Psoas muscle (tissue), 8 donors: Measurements from ENCODE around the gene GPR132. TPM values are rescaled to one million over a fixed set of nuclear protein-coding genes. Genes with fewer than 3 reads are reported as not detected.

ENCODE experiments used
- ATAC-seq, 4 donors: fragments of 200-7000 bp; cut with Tn5 transposase; one replicate each; pipeline ENCODE4 v1.9.1; 2020; ENCODE audit warnings: moderate library complexity in 3 of 4, mild to moderate bottlenecking in 2 of 4
- DNase-seq, 2 donors: peaks; one replicate each; pipeline ENCODE4 v3.0.0-alpha.2; 2020
- H3K27ac ChIP-seq: fragments of 200-600 bp; one replicate; pipeline ENCODE4 v1.8.0; 2022
- H3K27me3 ChIP-seq, 3 donors: fragments of 200-600 bp in 1 of 3; one replicate each; pipeline versions ENCODE4 v1.6.1 to v1.8.0; 2013 to 2022; ENCODE audit warnings: low read length in 2 of 3, mild to moderate bottlenecking in 2 of 3, moderate library complexity in 1 of 3; ENCODE audit not compliant: insufficient read depth in 3 of 3
- H3K36me3 ChIP-seq, 2 donors: fragments of 200-600 bp in 1 of 2; one replicate each; pipeline versions ENCODE4 v1.6.1 to v1.8.0; 2013 to 2022; ENCODE audit warnings: low read depth in 1 of 2, mild to moderate bottlenecking in 1 of 2, moderate library complexity in 1 of 2; ENCODE audit not compliant: insufficient read depth in 1 of 2
- H3K4me1 ChIP-seq: fragments of 200-600 bp; one replicate; pipeline ENCODE4 v1.8.0; 2022
- H3K4me3 ChIP-seq: fragments of 200-600 bp; one replicate; pipeline ENCODE4 v1.8.0; 2022; ENCODE audit warnings: mild to moderate bottlenecking
- H3K9me3 ChIP-seq: fragments of 200-600 bp; one replicate; pipeline ENCODE4 v1.8.0; 2022
- WGBS, 3 donors: extraction: QIAGEN DNeasy Blood & Tissue Kit; methylation state at CpG; one replicate each; pipeline versions ENCODE4 v1.1.6 to v1.1.7; 2013; 5-methylcytosine and 5-hydroxymethylcytosine counted together
- intact Hi-C, 2 donors: fragments of 100-400 bp; cut with DNase I; formaldehyde crosslinking; loops; one replicate each; pipeline versions ENCODE4 v1.11.0 to v1.14.2; 2022
- polyA plus RNA-seq, 3 donors: library from polyadenylated mRNA; stranded (reverse); fragments of 200-250 nt; gene quantifications; one replicate each; pipeline ENCODE4 v1.2.3, GENCODE V29; 2013
- total RNA-seq, 4 donors: library from RNA; stranded (reverse); fragmentation: NEBNext Ultra II Directional in 2 of 4; extraction: Animal tissue kit (Norgen Biotek cat#: 25700) in 2 of 4; gene quantifications; one replicate each; pipeline versions ENCODE4 v1.2.1 to v1.2.4, GENCODE V29; 2021 to 2023
- TF ChIP-seq, protein P1 (sequence below): fragments of 200-600 bp; IDR thresholded peaks from one replicate; pipeline ENCODE4 v1.8.0; 2022; ENCODE audit warnings: antibody characterized with exemption
- donor health status: healthy with polysubstance abuse.
- donor health status: DM: no; HTN: no; CAD: no; lungs with moderate emphysema.
- donor health status: Bipolar disorder and iron deficiency.
- donor health status: healthy.
- donor health status: DM: yes; HTN: yes; CAD: no.
- donor health status: DM: no; HTN: no; CAD: no.
- donor health status: DM: no; HTN: no; CAD: no.
- donor health status: DM: yes; HTN: yes; CAD: no.

Gene GPR132
- total and polyA plus RNA-seq, 7 donors, result 0.08 to 0.60 (median 0.34) TPM

DNA sequence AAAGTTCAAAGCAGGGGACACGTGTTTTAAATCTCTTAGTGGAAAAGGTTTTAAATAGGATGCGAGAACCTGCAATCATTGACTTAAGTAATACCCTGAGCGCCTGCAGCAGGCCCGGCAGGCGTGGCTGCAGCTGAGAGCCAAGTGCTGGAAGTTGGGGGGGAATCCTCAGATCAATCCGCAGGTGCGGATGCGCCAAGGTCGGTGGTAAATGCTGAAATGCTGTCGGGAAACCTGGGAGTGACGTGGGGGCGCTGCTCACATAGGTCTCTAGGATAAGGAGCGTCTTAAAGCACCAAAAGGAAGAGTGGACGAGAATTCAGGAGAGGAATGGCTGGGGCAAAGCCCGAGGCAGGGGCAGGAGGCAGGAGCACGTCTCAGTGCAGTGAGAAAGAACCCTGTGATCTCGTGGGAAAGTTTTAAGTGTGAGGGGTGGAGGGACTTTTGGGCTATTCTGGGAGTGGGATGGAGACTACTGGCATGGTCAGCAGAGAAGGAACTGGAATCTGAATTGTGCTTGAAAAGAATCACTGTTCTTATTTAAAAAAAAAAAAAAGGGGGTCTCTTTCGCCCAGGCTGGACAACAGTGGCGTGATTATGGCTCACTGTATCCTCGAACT lies 43.5 kb downstream of the GPR132 start:
- H3K4me3 ChIP-seq, result peak overlapping the region; percentile 83
- no peaks in the 10 kb centered on the region for H3K36me3 ChIP-seq
- H3K27ac ChIP-seq, result peak overlapping the region; percentile 77
- ATAC-seq, result peak in 1 of 4 donors; percentile 8
- H3K27me3 ChIP-seq, result no peaks in the 10 kb centered on the region
- H3K9me3 ChIP-seq, result no peaks in the 10 kb centered on the region
- intact Hi-C loops, result loop anchor here (2.0 to 5.0 kb wide), 2 partner anchors 34 to 41 kb away; partner anchors contain the start of gene CLBA1 (in 1 of the 2)
- WGBS, 3 donors, result 7 to 8% (median 7%) methylated on average over 20 of the region's 20 CpGs
- TF ChIP-seq, protein P1, sequence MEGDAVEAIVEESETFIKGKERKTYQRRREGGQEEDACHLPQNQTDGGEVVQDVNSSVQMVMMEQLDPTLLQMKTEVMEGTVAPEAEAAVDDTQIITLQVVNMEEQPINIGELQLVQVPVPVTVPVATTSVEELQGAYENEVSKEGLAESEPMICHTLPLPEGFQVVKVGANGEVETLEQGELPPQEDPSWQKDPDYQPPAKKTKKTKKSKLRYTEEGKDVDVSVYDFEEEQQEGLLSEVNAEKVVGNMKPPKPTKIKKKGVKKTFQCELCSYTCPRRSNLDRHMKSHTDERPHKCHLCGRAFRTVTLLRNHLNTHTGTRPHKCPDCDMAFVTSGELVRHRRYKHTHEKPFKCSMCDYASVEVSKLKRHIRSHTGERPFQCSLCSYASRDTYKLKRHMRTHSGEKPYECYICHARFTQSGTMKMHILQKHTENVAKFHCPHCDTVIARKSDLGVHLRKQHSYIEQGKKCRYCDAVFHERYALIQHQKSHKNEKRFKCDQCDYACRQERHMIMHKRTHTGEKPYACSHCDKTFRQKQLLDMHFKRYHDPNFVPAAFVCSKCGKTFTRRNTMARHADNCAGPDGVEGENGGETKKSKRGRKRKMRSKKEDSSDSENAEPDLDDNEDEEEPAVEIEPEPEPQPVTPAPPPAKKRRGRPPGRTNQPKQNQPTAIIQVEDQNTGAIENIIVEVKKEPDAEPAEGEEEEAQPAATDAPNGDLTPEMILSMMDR, result no peak
- peaks cover 8% of the 10 kb centered on the region for H3K4me1 ChIP-seq
- DNase-seq, result peak in 1 of 2 donors; percentile 37

DNA sequence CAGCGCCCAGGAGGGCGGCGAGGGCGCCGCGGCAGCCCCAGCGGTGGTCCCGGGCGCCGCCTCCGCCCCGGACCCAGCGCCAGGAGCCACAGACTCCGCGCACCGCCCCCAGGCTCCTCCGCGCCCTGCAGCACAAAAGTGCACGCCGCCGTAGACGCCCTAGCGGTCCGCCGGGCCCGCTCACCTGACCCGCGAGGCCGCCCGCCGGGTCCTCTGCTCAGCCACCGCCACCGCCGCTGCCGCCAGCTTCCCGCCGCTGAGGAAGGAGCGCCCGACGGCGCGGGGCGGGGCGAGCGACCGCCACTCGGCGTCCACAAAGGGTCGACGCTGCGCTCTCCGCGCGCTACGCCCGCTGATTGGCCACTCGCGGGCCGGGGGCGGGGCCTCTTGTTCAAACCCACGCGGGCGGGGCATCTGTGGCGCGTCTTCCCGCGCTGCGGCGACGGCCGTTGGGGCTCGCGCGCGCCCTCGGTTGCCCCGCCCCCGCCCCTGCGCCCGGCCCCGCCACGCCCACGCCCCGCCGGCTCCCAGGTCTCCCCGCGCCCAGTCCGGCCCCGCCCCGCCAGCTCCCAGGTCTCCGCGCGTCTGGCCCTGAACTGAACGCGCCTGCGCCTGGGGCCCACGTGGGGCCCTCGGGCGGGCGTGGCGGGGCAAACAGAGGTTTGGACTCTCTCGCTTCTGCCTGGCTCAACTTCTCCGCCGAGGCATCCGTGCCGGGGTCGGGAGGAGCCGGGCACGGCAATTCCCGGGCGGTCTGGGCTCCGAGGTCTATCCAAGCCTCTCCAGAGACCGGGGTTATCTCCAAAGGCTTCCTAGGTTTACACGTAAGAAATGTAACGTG lies 44.2 kb downstream of the GPR132 start, which contains the start of gene CDCA4:
Gene CDCA4 (minus strand): TSS at position 269 of the 841 bp plus-strand sequence. CDS start 9,154 bp downstream, outside the sequence.
- peak within 1 kb of the TSS; percentile 83 for H3K4me3 ChIP-seq
- ATAC-seq (peak; percentile 97 to 98 (median 98)), DNase-seq (peak; percentile 98)
- intact Hi-C loops, result loop anchor here (2.0 to 5.0 kb wide), 2 partner anchors 34 to 40 kb away; partner anchors contain the start of gene CLBA1 (in 1 of the 2)
- no peaks in the 10 kb centered on the region for H3K27me3 ChIP-seq
- no peaks in the 10 kb centered on the region for H3K36me3 ChIP-seq
- no peaks in the 10 kb centered on the region for H3K9me3 ChIP-seq
- H3K27ac ChIP-seq, result peak within 1 kb of the TSS; percentile 77
- WGBS, 3 donors, result 0 to 1% (median 1%) methylated on average over 62 to 115 of the region's 115 CpGs
- TF ChIP-seq, protein P1, result no peak
- H3K4me1 ChIP-seq, result peaks cover 8% of the 10 kb centered on the region

DNA sequence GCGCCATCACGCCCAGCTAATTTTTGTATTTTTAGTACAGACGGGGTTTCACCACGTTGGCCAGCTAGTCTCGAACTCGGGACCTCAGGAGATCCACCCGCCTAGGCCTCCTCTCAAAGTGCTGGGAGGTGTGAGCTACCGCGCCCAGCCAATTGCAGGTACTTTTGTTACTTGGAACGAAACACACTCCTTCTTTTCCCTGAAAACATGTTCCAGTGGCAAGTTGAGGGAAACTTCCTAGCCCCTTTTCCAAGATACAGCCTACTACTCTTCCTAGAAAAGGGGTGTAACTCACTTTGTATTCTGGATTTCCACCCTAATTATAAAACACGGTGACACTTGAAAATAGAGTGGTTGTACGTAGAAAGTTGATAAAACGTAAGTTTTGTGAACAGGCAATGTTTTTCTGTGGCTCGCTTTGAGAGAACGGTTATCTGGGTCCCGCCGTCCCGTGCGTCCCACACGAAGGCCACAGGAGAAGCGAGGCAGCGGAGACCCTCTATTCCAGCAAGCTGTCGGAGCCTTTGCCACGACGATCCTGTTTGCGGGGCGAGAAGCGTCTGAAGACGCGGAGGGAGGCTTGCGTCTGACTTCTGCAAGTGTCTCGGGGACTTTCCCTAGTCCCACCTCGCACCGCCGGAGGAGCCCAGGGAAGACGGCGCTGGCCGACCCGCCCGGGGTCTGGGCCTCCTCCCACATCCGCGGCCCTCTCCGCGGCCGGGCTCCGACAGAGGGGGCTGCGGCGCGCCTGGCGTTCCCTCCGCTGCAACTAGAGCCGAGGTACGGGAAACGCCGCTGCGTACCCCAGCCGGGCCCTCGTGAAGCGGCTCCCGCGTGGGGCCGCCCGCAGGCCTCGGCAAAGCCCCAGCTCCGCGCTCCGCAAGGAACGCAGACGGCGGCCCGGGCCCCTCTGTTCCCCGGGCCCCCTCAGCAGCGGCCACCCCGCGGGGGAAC lies 45.1 kb downstream of the GPR132 start:
- Histone ChIP-seq H3K27ac (peak overlapping the region; percentile 64), H3K4me1 (peaks cover 8% of the 10 kb centered on the region), H3K36me3 (no peaks in the 10 kb centered on the region), H3K9me3 (no peaks in the 10 kb centered on the region), H3K4me3 (peak overlapping the region; percentile 73), H3K27me3 (no peaks in the 10 kb centered on the region)
- WGBS, 3 donors, result 7 to 14% (median 9%) methylated on average over 55 to 75 of the region's 75 CpGs
- no peak for ATAC-seq
- intact Hi-C loops, result loop anchor here (2.0 to 5.0 kb wide), 2 partner anchors 33 to 39 kb away; partner anchors contain the start of gene CLBA1 (in 1 of the 2)
- TF ChIP-seq, protein P1, result no peak
- peak in 1 of 2 donors; percentile 24 for DNase-seq

DNA sequence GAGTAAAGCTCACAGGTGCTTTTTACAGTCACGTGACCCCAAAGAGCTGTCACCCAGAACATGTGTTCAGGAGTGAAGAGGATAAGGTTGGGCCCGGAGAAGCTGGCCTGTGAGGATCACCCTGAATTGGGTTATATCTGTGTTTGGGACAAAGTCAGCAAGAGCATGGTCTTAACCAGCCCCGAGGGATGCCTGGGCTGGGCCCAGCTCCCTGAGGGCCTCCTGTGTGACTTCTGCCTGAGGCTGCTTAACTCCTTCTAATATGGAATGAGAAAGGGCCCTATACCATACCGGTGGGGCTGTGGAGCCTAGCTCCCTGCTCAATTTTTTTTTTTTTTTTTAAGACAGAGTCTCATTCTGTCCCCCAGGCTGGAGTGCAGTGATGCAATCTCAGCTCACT lies 46.8 kb downstream of the GPR132 start:
- Histone ChIP-seq H3K9me3 (no peaks in the 10 kb centered on the region), H3K4me3 (no peak overlapping the region), H3K27me3 (no peaks in the 10 kb centered on the region), H3K4me1 (peaks cover 8% of the 10 kb centered on the region), H3K36me3 (no peaks in the 10 kb centered on the region), H3K27ac (no peak overlapping the region)
- no peak for DNase-seq
- ATAC-seq, result no peak
- intact Hi-C loops, result no loop called here
- TF ChIP-seq, protein P1, result no peak
- WGBS, 3 donors, result 75 to 82% (median 76%) methylated on average over 4 of the region's 4 CpGs
